Body of pancreas (tissue), 4 donors: ENCODE results near the gene UBE2E2. TPM values are rescaled to one million over a fixed set of nuclear protein-coding genes. Genes with fewer than 3 reads are reported as not detected.

ENCODE experiments used
- ATAC-seq: fragments of 150-250 bp; one replicate; pipeline ENCODE4 v1.9.1; 2016
- DNase-seq, 4 donors: peaks; one replicate each; pipeline ENCODE4 v3.0.0-alpha.2; 2019
- H3K27ac ChIP-seq, 4 donors: fragments of 200-600 bp; sonication (generic); 1 replicate in 3 of 4; 2 replicates in 1 of 4; pipeline versions ENCODE4 v1.5.1 to v1.6.1; 2016 to 2019; ENCODE audit warnings: mild to moderate bottlenecking in 1 of 4, mixed read lengths in 1 of 4, moderate library complexity in 1 of 4
- H3K27me3 ChIP-seq, 2 donors: fragments of 200-600 bp; sonication (generic); one replicate each; pipeline ENCODE4 v1.6.0; 2016; ENCODE audit warnings: mild to moderate bottlenecking in 1 of 2
- H3K36me3 ChIP-seq, 2 donors: fragments of 200-600 bp; sonication (generic); replicated peaks in 1 of 2; 2 replicates each; pipeline ENCODE4 v1.5.1; 2016; ENCODE audit warnings: low read depth in 2 of 2; ENCODE audit not compliant: insufficient read depth in 1 of 2
- H3K4me1 ChIP-seq: fragments of 200-600 bp; sonication (generic); one replicate; pipeline ENCODE4 v1.6.0; 2016
- H3K4me3 ChIP-seq, 2 donors: fragments of 200-600 bp; sonication (generic); 1 replicate in 1 of 2; 2 replicates in 1 of 2; pipeline ENCODE4 v1.5.1; 2016 to 2019
- H3K9me3 ChIP-seq, 3 donors: fragments of 200-600 bp; sonication (generic); 1 replicate in 2 of 3; 2 replicates in 1 of 3; pipeline ENCODE4 v1.5.1; 2016
- POLR2A ChIP-seq, 3 donors: fragments of 450-650 bp; IDR thresholded peaks; one replicate each; pipeline ENCODE4 v1.6.1; 2016; ENCODE audit warnings: antibody characterized with exemption in 3 of 3, mild to moderate bottlenecking in 2 of 3
- WGBS, 2 donors: methylation state at CpG; one replicate each; pipeline ENCODE4 v1.1.5; 2017; 5-methylcytosine and 5-hydroxymethylcytosine counted together
- intact Hi-C: fragments of 100-400 bp; cut with DNase I; formaldehyde crosslinking; loops from one replicate; pipeline ENCODE4 v1.15.1; 2023
- total RNA-seq, 2 donors: library from RNA; depleted of rRNA; stranded (reverse); fragments of >200 nt; gene quantifications; one replicate each; pipeline ENCODE4 v1.1.0, GENCODE V29; 2016
- TF ChIP-seq, protein P1 (sequence below), 7 experiments: fragments of 450-650 bp in 4 of 7; fragments of 200-600 bp in 3 of 7; sonication (generic) in 3 of 7; IDR thresholded peaks; one replicate each; pipeline ENCODE4 v1.5.1; 2016 to 2019; ENCODE audit warnings: antibody characterized with exemption in 7 of 7

The UBE2E2 gene
- total RNA-seq, 2 donors from 2014 or later, result 7.8 to 23.7 TPM

DNA sequence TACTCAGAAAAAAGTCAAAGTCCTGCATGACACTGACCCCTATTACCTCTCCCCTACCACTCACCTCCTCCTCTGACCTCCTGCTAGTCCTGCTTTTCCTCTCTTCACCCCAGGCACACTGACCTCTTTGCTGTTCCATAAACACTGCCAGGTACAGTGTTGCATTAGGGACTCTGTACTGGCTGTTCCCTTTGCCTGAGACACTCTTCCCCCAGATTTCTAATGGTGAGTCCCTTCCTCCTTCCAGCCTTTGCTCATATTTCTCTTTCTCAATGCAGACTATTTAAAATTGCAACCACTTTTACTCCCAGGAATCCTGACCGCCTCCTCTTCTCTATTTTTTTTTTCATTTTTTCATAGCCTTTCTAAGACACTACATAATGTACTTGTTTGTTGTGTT, 36.3 kb upstream of the UBE2E2 start:
- ATAC-seq (no peak), DNase-seq (no peak)
- Histone ChIP-seq H3K27me3 (no peaks in the 10 kb centered on the region), H3K9me3 (no peaks in the 10 kb centered on the region), H3K4me1 (no peaks in the 10 kb centered on the region), H3K36me3 (no peaks in the 10 kb centered on the region), H3K4me3 (no peak overlapping the region), H3K27ac (no peak overlapping the region)
- intact Hi-C loops, result no loop called here
- 77 to 85% methylated on average over 1 of the region's 1 CpG for WGBS, 2 donors
- TF ChIP-seq, protein P1, sequence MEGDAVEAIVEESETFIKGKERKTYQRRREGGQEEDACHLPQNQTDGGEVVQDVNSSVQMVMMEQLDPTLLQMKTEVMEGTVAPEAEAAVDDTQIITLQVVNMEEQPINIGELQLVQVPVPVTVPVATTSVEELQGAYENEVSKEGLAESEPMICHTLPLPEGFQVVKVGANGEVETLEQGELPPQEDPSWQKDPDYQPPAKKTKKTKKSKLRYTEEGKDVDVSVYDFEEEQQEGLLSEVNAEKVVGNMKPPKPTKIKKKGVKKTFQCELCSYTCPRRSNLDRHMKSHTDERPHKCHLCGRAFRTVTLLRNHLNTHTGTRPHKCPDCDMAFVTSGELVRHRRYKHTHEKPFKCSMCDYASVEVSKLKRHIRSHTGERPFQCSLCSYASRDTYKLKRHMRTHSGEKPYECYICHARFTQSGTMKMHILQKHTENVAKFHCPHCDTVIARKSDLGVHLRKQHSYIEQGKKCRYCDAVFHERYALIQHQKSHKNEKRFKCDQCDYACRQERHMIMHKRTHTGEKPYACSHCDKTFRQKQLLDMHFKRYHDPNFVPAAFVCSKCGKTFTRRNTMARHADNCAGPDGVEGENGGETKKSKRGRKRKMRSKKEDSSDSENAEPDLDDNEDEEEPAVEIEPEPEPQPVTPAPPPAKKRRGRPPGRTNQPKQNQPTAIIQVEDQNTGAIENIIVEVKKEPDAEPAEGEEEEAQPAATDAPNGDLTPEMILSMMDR (IDR thresholded peaks at IDR 0.05), result no peak
- no peak for TF ChIP-seq POLR2A (IDR thresholded peaks at IDR 0.05)

DNA sequence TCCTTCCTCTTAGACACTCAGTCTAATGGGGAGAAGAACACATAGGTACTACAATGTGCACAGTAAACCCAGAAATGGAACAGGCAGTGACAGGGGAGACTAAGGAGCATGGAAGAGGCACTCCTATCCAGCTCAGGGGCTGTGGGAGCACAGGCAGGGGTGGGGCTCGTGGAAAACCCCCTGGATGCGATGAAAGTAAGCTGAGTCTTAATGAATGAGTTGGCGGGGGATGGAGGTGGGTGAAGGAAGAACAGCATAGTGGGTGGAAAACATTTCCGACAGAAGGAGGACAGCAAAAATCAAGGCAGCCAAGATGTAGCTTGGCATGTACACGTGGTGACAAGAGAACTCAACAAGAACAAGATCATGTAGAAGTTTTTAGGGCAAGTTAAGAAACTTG, 33.6 kb upstream of the UBE2E2 start:
- Histone ChIP-seq H3K27ac (no peak overlapping the region), H3K9me3 (no peaks in the 10 kb centered on the region), H3K4me1 (no peaks in the 10 kb centered on the region), H3K36me3 (no peaks in the 10 kb centered on the region), H3K27me3 (no peaks in the 10 kb centered on the region), H3K4me3 (no peak overlapping the region)
- no peak for ATAC-seq
- DNase-seq, result no peak
- WGBS, 2 donors, result 71 to 75% methylated on average over 5 of the region's 5 CpGs
- TF ChIP-seq POLR2A (IDR thresholded peaks at IDR 0.05), result no peak
- TF ChIP-seq, protein P1 (IDR thresholded peaks at IDR 0.05), result no peak
- intact Hi-C loops, result no loop called here

DNA sequence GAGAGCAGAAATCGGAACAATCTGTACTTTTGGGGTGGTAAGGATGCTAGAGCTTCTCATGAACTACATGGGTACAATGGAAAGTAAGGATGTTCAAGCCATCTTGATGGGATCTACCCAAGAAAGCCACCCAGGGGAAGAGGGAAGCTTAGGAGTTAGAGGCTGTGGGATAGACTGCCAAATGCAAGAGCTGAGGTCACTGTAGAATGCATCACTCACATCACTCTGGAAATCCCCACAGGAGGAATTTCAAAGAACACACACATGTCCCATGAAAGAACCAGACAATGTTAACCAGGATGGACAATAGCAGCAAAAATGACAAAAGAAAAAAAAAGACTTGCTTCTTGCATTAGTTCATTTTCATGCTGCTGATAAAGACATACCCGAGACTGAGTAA, 32.8 kb upstream of the UBE2E2 start:
- H3K27ac ChIP-seq, result no peak overlapping the region
- TF ChIP-seq, protein P1 (IDR thresholded peaks at IDR 0.05), result no peak
- TF ChIP-seq POLR2A (IDR thresholded peaks at IDR 0.05), result no peak
- no peaks in the 10 kb centered on the region for H3K36me3 ChIP-seq
- ATAC-seq (no peak), DNase-seq (no peak)
- no peaks in the 10 kb centered on the region for H3K4me1 ChIP-seq
- WGBS, 2 donors, result 64 to 67% methylated on average over 2 of the region's 2 CpGs
- no peaks in the 10 kb centered on the region for H3K27me3 ChIP-seq
- H3K9me3 ChIP-seq, result no peaks in the 10 kb centered on the region
- no peak overlapping the region for H3K4me3 ChIP-seq
- intact Hi-C loops, result no loop called here

DNA sequence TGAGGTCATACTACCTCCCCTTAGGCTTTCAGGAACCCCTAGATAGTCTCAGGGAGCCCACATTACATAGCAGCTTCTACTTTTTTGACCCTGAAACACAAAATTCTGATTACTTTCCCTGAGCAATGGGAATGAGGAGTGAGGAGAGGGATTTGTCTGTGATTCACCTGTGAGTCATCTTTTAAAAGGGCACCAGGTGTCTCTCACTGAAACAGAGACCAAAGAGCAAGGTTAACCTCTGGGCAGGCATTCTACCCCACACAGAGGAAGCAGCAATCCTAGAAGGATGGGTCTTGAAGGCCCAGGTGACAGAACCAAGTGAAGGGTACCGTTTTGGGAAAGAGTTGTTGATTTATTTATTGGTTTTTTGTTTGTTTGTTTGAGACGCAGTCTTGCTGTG, 31.1 kb upstream of the UBE2E2 start:
- ATAC-seq, result no peak
- no peaks in the 10 kb centered on the region for H3K4me1 ChIP-seq
- no peak for DNase-seq
- TF ChIP-seq, protein P1 (IDR thresholded peaks at IDR 0.05), result no peak
- no peak for TF ChIP-seq POLR2A (IDR thresholded peaks at IDR 0.05)
- intact Hi-C loops, result no loop called here
- H3K9me3 ChIP-seq, result no peaks in the 10 kb centered on the region
- WGBS, 2 donors, result 75 to 80% methylated on average over 2 of the region's 2 CpGs
- no peaks in the 10 kb centered on the region for H3K27me3 ChIP-seq
- H3K4me3 ChIP-seq, result no peak overlapping the region
- no peak overlapping the region for H3K27ac ChIP-seq
- H3K36me3 ChIP-seq, result no peaks in the 10 kb centered on the region

DNA sequence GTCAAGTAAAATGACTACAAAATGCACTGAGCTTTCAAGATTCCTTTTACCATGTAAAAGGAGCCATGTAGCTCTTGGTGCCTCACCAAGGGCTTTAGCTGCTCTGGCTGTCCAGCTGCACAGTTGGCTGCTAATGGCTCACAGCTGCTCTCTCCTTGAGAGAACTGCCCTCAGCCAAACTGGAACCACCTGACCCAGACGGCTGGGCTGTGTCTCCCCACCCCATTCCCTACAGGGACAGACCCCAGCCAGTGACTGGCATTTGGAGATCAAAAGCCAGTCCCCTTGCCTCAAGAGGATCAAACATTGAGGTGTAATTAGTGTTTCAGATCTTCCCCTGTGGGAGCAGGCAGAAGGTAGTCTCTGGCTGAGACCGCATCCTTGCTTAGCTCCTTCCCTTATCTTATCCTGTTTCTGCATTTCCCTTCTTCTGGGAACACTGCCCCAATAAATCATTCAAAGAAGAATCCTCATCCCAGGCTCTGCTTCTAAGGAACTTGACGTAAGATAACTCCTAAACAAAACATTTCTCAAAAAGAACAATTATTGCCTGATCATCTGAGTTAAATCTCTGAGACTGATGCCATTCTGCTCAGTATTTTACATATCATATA, 28.6 kb upstream of the UBE2E2 start:
- ATAC-seq, result no peak
- intact Hi-C loops, result no loop called here

More for the DNA sequence above, 28.6 kb upstream of the UBE2E2 start:
- DNase-seq, result no peak
- Histone ChIP-seq H3K36me3 (no peaks in the 10 kb centered on the region), H3K27me3 (no peaks in the 10 kb centered on the region), H3K4me3 (no peak overlapping the region), H3K27ac (no peak overlapping the region), H3K9me3 (no peaks in the 10 kb centered on the region), H3K4me1 (no peaks in the 10 kb centered on the region)
- WGBS, 2 donors, result 32 to 67% methylated on average over 3 of the region's 3 CpGs
- no peak for TF ChIP-seq POLR2A (IDR thresholded peaks at IDR 0.05)
- TF ChIP-seq, protein P1 (IDR thresholded peaks at IDR 0.05), result no peak
